HepG2 (cell line): Measurements from ENCODE around the gene OR5AN1.

Experiments used
- EEA1 ChIP-seq: sonication (generic); formaldehyde crosslinking; IDR thresholded peaks from 2 replicates; pipeline ENCODE4 v1.5.1; 2020; ENCODE audit warnings: mild to moderate bottlenecking, missing genetic modification reagents, borderline replicate concordance
- FOXP1 ChIP-seq, 2 experiments: fragments of 450-650 bp in 1 of 2; IDR thresholded peaks; 2 replicates each; pipeline ENCODE4 v1.6.1; 2017 to 2018; ENCODE audit warnings: antibody characterized with exemption in 1 of 2
- FOXP4 ChIP-seq: sonication (generic); formaldehyde crosslinking; IDR thresholded peaks from 2 replicates; pipeline ENCODE4 v1.4.0; 2020; ENCODE audit warnings: missing genetic modification reagents
- PHF8 ChIP-seq: sonication (generic); formaldehyde crosslinking; IDR thresholded peaks from 2 replicates; pipeline ENCODE4 v1.5.0; 2020; ENCODE audit warnings: missing genetic modification reagents
- POLR2AphosphoS5 ChIP-seq: IDR thresholded peaks from 2 replicates; pipeline ENCODE4 v1.6.1; 2012; ENCODE audit warnings: low read depth, low read length
- SMAD9 ChIP-seq: sonication (generic); formaldehyde crosslinking; IDR thresholded peaks from 2 replicates; pipeline ENCODE4 v1.5.1; 2020; ENCODE audit warnings: mild to moderate bottlenecking, missing genetic modification reagents
- ZBTB7A ChIP-seq: sonication (generic); formaldehyde crosslinking; IDR thresholded peaks from 2 replicates; pipeline ENCODE4 v1.8.0; 2022; ENCODE audit warnings: mild to moderate bottlenecking, missing genetic modification reagents
- ZFYVE20 ChIP-seq: sonication (generic); formaldehyde crosslinking; IDR thresholded peaks from 2 replicates; pipeline ENCODE4 v1.8.0; 2023; ENCODE audit warnings: low read depth, mild to moderate bottlenecking, moderate library complexity, missing genetic modification reagents, borderline replicate concordance
- ZNF274 ChIP-seq: sonication (generic); formaldehyde crosslinking; IDR thresholded peaks from 2 replicates; pipeline ENCODE4 v1.5.1; 2020; ENCODE audit warnings: mild to moderate bottlenecking, missing genetic modification reagents
- ZNF431 ChIP-seq: sonication (generic); formaldehyde crosslinking; IDR thresholded peaks from 2 replicates; pipeline ENCODE4 v1.9.0; 2022; ENCODE audit warnings: missing genetic modification reagents, low read depth, mild to moderate bottlenecking, borderline replicate concordance
- ZNF616 ChIP-seq: sonication (generic); formaldehyde crosslinking; IDR thresholded peaks from 2 replicates; pipeline ENCODE4 v1.5.0; 2020; ENCODE audit warnings: low read depth, mild to moderate bottlenecking, missing genetic modification reagents
- TF ChIP-seq, protein P1 (sequence below): sonication (generic); formaldehyde crosslinking; IDR thresholded peaks from 2 replicates; pipeline ENCODE4 v1.5.0; 2020; ENCODE audit warnings: mild to moderate bottlenecking, missing genetic modification reagents, moderate library complexity
- TF ChIP-seq, protein P2 (sequence below), 2 experiments: IDR thresholded peaks; 2 replicates each; pipeline ENCODE4 v1.6.1; 2011 to 2012; ENCODE audit warnings: low read length in 2 of 2, borderline replicate concordance in 1 of 2, low read depth in 1 of 2, mild to moderate bottlenecking in 1 of 2, moderate library complexity in 1 of 2

DNA sequence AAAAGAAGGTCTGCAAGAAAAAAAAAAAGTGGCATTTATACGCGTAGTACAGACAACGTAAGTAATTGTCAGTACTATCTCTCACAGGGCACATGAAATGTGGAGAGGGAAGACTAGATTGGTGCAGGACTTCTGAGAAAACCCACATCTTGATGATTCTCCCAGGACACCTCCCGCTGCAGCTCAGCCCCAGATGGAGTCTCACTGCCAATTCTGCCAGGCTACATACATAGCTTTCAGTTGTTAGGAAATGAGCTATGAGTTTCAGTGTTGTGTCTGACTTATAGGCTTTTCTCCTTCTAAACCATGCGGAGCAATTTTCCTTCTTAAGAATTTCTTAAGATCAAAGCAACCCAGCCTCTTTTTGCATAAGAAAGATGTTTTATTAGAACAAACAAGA, 57.9 kb downstream of the OR5AN1 start:
- TF ChIP-seq SMAD9 (CRISPR knock-in tag) (no peak), ZNF274 (CRISPR knock-in tag) (no peak), ZNF616 (CRISPR knock-in tag) (no peak), ZNF431 (CRISPR knock-in tag) (no peak), ZFYVE20 (no peak), ZBTB7A (no peak), PHF8 (CRISPR knock-in tag) (no peak), FOXP4 (CRISPR knock-in tag) (no peak), EEA1 (CRISPR knock-in tag) (no peak), POLR2AphosphoS5 (no peak), FOXP1 (IDR thresholded peaks at IDR 0.05) (no peak), FOXP1 (CRISPR knock-in tag; IDR thresholded peaks at IDR 0.05) (no peak)
- TF ChIP-seq, protein P1, sequence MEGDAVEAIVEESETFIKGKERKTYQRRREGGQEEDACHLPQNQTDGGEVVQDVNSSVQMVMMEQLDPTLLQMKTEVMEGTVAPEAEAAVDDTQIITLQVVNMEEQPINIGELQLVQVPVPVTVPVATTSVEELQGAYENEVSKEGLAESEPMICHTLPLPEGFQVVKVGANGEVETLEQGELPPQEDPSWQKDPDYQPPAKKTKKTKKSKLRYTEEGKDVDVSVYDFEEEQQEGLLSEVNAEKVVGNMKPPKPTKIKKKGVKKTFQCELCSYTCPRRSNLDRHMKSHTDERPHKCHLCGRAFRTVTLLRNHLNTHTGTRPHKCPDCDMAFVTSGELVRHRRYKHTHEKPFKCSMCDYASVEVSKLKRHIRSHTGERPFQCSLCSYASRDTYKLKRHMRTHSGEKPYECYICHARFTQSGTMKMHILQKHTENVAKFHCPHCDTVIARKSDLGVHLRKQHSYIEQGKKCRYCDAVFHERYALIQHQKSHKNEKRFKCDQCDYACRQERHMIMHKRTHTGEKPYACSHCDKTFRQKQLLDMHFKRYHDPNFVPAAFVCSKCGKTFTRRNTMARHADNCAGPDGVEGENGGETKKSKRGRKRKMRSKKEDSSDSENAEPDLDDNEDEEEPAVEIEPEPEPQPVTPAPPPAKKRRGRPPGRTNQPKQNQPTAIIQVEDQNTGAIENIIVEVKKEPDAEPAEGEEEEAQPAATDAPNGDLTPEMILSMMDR (CRISPR knock-in tag) = no peak
- TF ChIP-seq, protein P2, sequence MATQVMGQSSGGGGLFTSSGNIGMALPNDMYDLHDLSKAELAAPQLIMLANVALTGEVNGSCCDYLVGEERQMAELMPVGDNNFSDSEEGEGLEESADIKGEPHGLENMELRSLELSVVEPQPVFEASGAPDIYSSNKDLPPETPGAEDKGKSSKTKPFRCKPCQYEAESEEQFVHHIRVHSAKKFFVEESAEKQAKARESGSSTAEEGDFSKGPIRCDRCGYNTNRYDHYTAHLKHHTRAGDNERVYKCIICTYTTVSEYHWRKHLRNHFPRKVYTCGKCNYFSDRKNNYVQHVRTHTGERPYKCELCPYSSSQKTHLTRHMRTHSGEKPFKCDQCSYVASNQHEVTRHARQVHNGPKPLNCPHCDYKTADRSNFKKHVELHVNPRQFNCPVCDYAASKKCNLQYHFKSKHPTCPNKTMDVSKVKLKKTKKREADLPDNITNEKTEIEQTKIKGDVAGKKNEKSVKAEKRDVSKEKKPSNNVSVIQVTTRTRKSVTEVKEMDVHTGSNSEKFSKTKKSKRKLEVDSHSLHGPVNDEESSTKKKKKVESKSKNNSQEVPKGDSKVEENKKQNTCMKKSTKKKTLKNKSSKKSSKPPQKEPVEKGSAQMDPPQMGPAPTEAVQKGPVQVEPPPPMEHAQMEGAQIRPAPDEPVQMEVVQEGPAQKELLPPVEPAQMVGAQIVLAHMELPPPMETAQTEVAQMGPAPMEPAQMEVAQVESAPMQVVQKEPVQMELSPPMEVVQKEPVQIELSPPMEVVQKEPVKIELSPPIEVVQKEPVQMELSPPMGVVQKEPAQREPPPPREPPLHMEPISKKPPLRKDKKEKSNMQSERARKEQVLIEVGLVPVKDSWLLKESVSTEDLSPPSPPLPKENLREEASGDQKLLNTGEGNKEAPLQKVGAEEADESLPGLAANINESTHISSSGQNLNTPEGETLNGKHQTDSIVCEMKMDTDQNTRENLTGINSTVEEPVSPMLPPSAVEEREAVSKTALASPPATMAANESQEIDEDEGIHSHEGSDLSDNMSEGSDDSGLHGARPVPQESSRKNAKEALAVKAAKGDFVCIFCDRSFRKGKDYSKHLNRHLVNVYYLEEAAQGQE (IDR thresholded peaks at IDR 0.05; ENCODE audit: borderline replicate concordance in 1 of 2, low read depth in 1 of 2, low read length in 2 of 2) = no peak
